Activated naive CD4-positive, alpha-beta T cell treated with anti-CD3 and anti-CD28 coated beads for 36 hours (primary cell): Measurements from ENCODE around the gene WNT7A. TPM values are rescaled to one million over a fixed set of nuclear protein-coding genes. Genes with fewer than 3 reads are reported as not detected.

Experiments used
- CTCF ChIA-PET: fragments of 350-600 bp; sonication (Branson Sonifier 250); formaldehyde crosslinking; loops from one replicate; lab custom pipeline; 2021; ENCODE audit warnings: antibody characterized with exemption; lab: Charles Lee
- DNase-seq: peaks from one replicate; pipeline ENCODE4 v3.0.0-alpha.2; 2020
- H3K27ac Mint-ChIP-seq: one replicate; pipeline ENCODE4 v1.8.0; 2021; ENCODE audit warnings: mild to moderate bottlenecking, mixed read lengths
- H3K27me3 Mint-ChIP-seq: one replicate; pipeline ENCODE4 v1.8.0; 2021; ENCODE audit warnings: low read depth, mixed read lengths
- H3K36me3 Mint-ChIP-seq: one replicate; pipeline ENCODE4 v1.8.0; 2021; ENCODE audit warnings: low read depth, mixed read lengths
- H3K4me1 Mint-ChIP-seq: one replicate; pipeline ENCODE4 v1.8.0; 2021; ENCODE audit warnings: low read depth, mixed read lengths
- H3K4me3 Mint-ChIP-seq: one replicate; pipeline ENCODE4 v1.8.0; 2021; ENCODE audit warnings: mild to moderate bottlenecking, moderate library complexity, mixed read lengths
- H3K9me3 Mint-ChIP-seq: one replicate; pipeline ENCODE4 v1.8.0; 2021; ENCODE audit warnings: mixed read lengths
- intact Hi-C: fragments of 100-400 bp; cut with micrococcal nuclease; formaldehyde crosslinking; loops from one replicate; pipeline ENCODE4 v1.15.1; 2023
- total RNA-seq, 2 experiments: library from RNA; stranded (reverse); gene quantifications; one replicate each; pipeline ENCODE4 v1.2.3, GENCODE V29; 2021

WNT7A gene
- total RNA-seq, 2 experiments from 2014 or later, result 0.07 to 0.10 TPM

- intact Hi-C loops, result no loop called here
- Mint-ChIP-seq H3K27me3 (no peaks in the 10 kb centered on the region), H3K9me3 (peaks cover 12% of the 10 kb centered on the region), H3K36me3 (no peaks in the 10 kb centered on the region), H3K4me1 (peaks cover 8% of the 10 kb centered on the region), H3K4me3 (no peak overlapping the region), H3K27ac (no peak overlapping the region)
- DNase-seq, result no peak
- CTCF ChIA-PET, result interaction anchor here (1.1 to 1.4 kb wide), 2 partner anchors 11 to 114 kb away, joined by 3 read pairs; no protein-coding TSS in a partner anchor
These were observed 112.8 kb downstream of the WNT7A start for GRCh38 chr3:13767030-13767429.

Other genes starting within 250 kb of the WNT7A start
- gene CHCHD4, start 244.8 kb upstream of the WNT7A start, total RNA-seq, result 10 to 100 TPM; 16.2 to 17.9 TPM
- 10 to 100 TPM; 18.3 to 19.8 TPM for gene TMEM43, start 245.0 kb upstream of the WNT7A start, total RNA-seq